OCI-LY3 (cell line): ENCODE data around the gene MT1M.
"Not testable (repeated sequence)": the region's sequence is repeated elsewhere in the genome, so short reads cannot be mapped to it uniquely, and the experiment has no call there.

Experiments
- CTCF ChIP-seq: fragments of 200-600, 300-600 bp; sonication (generic); IDR thresholded peaks from 2 replicates; pipeline ENCODE4 v1.5.1; 2014; ENCODE audit warnings: antibody characterized with exemption, low read length, low read depth
- EZH2phosphoT487 ChIP-seq: fragments of 200-600 bp; shearing (Covaris generic); IDR thresholded peaks from 2 replicates; pipeline ENCODE4 v1.6.1; 2018; ENCODE audit warnings: antibody characterized with exemption, mixed run types, low read depth

- not testable (repeated sequence) for TF ChIP-seq CTCF, EZH2phosphoT487
Observed at GRCh38 chr16:56672171-56672570, 39.7 kb downstream of the MT1M start.
